ENCODE measurements around the gene TECTB.

Gene TECTB

DNA sequence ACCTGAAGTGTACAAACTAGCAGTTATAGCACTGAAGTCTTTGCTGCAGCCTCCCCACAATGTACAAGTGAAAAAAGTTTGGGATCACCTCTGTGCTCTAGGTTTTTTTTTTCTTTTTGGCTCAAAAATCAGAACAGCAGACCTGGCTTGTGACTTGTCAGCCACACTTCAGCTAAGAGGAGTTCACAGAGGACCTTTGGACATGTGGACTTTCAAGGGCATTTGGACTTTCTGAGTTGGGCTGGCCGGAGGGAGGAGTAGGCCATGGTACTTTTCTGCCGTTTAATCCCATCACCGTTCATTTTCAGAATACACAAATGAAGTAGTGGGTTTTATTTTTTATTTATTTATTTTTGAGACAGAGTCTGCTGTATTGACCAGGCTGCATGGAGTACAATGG, 68.8 kb downstream of the TECTB start:
- no peak overlapping the region for H3K4me3 ChIP-seq (ENCODE audit: low read depth, low read length)
- H3K9ac ChIP-seq (ENCODE audit: low read depth, low read length): no peak overlapping the region
- H3K27me3 ChIP-seq (ENCODE audit: control insufficient read depth, insufficient read depth, low read length): no peaks in the 10 kb centered on the region
- no peaks in the 10 kb centered on the region for H3K36me3 ChIP-seq (ENCODE audit: control insufficient read depth, insufficient read depth, low read length)
- no peaks in the 10 kb centered on the region for H3K9me3 ChIP-seq (ENCODE audit: control insufficient read depth, insufficient read depth, low read length)
- no peaks in the 10 kb centered on the region for H3K4me1 ChIP-seq (ENCODE audit: control insufficient read depth, insufficient read depth, low read length)

DNA sequence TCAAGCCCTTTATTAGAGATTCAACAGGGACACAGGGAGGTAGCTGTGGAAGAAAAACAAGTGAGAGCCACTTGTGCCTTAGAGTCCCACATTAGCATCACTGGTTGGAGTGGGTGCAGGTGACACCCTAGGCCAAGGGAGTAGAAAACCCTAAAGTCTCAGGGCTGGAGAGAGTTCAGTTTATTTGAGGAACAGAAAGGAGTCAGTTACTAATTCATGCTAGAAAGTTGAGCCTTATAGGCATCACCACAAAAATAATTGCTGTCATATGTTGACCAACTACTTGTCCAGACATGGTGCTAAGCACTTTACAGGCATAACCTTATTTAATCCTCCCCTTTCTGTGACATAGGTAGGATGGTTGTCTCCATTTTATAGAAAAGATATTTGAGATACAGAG, 69.8 kb downstream of the TECTB start:
- Histone ChIP-seq H3K27me3 (ENCODE audit: control insufficient read depth, insufficient read depth, low read length) (peaks cover 4% of the 10 kb centered on the region), H3K4me3 (ENCODE audit: low read depth, low read length) (no peak overlapping the region), H3K4me1 (ENCODE audit: control insufficient read depth, insufficient read depth, low read length) (no peaks in the 10 kb centered on the region), H3K9me3 (ENCODE audit: control insufficient read depth, insufficient read depth, low read length) (no peaks in the 10 kb centered on the region), H3K9ac (ENCODE audit: low read depth, low read length) (no peak overlapping the region), H3K36me3 (ENCODE audit: control insufficient read depth, insufficient read depth, low read length) (no peaks in the 10 kb centered on the region)
